HG02678 (cell line): ENCODE data around the gene SLC8A2.
"Not testable (repeated sequence)": the region's sequence is repeated elsewhere in the genome, so short reads cannot be mapped to it uniquely, and the experiment has no call there.

Experiments
- ATAC-seq: cut with Tn5 transposase; IDR thresholded peaks from one replicate; pipeline ENCODE4 v1.9.1; 2021; ENCODE audit warnings: mild to moderate bottlenecking, moderate library complexity; ENCODE audit not compliant: unreplicated experiment

SLC8A2 gene

DNA sequence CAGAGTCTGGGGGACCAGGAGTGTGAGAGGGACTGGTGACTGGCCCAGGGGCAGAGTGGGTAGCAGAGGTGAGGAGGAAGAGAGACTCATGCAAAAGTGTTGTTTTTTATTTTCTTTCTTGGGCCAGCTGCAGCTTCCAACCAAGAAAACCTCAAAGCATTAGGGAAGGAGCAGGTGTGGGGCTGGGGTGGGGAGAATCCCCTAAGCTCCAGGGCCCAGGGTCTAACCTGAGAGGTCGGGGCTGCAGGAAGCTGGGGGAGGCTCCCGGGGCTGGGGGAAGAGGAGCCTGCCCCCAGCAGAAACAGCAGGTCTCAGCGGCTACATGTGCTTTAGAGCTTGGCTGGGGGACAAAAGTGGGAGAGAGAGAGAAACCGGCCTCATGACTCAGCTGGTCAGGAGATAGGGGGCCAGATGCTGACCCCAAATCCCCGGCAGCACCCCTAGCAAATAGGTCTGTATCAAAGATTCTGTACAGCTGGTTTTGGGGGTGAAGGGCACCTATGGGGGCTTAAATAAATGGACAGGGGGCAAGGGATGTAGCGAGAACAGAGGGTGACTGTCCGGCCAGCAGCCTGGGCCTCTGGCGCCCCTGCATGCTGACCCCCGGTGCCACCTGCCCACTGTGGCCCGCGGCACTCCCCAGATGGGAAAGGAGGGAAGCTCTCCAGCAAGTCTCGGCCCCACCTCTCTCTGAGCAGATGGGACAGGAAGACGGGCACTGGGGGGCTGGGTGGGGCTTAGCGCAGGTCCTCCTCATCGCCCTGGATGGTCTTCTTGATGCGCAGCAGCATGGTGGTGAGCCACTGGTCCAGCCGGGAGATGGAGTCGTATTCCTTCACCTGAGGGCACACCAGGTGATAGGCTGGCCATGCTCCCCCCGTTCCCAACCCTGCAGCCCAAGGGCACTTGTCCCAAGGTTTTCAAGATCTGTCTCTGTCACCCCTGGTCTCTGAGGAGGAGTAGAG lies 16.1 kb upstream of the SLC8A2 start:
- ATAC-seq, result peak; percentile 27

DNA sequence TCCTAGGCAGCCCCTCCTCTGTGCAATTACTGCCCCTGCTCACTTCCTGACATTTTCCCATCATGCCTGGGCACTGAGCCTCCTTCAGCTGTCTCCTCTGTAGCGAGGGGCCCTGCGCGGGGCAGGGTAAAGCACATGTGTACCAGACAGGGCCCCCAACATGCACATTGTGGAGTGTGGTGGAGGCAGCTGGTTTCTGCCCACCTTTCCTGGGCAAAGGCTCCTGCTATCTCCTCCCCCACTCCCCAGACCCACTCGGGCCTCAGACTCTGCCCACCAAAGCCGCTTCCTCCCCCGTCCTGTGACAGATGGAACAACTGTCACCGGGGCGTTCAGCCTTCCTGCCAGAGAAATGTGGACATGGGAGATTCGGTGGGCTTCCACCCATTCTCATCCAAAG lies 15.2 kb upstream of the SLC8A2 start:
- no peak for ATAC-seq

DNA sequence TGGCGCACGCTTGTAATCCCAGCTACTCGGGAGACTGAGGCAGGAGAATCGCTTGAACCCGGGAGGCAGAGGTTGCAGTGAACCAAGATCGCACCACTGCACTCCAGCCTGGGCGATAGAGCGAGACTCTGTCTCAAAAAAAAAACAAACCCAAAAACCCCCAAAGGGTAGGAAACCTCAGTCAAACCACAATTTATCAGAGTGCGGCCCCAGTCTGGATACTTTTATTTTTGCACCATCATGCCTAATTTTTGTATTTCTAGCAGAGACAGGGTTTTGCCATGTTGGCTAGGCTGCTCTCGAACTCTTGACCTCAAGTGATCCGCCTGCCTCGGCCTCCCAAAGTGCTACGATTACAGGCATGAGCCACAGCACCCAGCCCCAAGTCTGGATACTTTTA lies 14.5 kb upstream of the SLC8A2 start:
- ATAC-seq, result not testable (repeated sequence)

DNA sequence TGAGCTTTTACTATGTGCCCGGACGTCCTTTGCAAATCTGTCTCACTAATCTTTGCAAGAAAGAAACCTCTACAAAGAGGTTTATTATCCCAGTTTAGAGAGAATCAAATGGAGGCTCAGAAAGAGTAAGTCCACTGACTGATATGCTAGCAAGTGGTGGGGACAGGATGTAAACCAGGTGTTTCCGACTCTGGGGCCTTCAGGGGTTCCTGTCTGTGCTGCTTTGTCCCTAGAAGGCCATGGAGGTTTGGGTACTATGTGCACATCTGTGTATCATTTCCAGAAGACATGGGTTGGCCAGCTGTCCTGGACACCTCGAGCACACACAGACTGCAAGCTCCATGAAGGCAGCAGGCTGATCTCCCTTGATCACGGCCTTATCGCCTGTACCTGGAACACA lies 13.5 kb upstream of the SLC8A2 start:
- no peak for ATAC-seq

DNA sequence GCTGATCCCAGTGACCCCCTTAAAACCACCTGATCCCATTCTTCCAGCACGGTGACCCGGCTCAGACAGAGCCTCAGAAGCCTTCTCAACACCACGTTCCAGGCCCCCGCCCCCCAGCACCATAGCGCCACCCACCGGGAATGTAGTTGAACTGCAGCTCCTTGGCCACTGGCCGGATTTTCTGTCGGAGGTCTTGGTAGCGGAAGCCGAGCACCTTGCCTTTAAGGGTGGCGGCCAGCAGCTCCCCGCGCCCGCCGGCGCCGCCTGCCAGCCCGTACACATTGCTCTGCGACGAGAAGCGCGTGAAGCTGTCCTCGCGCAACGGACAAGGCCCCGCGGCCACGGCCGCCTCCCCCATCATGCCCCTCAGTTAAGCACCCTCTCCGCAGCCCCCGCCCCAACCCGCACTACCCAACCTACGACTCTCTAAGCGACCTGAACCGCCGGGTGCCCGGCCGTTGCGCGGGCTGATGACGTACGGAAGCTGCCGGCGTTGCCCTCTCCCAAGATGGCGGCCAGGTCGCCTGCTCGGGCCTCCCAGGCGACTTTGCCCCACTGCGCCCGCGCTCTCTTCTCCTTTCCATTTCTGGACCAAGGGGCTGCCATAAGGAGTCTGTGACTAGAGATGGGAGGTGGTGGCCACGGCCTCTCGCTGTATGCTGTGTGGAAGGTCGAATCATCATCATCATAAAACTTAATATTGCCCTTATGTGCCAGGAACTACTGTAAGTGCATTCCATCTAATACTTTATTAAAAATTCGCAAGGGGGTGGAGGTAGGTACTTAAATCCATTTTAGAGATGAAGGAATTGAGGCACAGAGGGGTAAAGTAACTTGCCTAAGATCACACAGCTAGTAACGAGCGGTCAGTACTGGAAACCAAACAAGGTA lies 12.4 kb upstream of the SLC8A2 start, which contains the start of gene KPTN:
TSS of gene KPTN (minus strand) at position 420 of the 891 bp plus-strand sequence. CDS start at position 361, 59 bp downstream.
- ATAC-seq, result peak; percentile 64

DNA sequence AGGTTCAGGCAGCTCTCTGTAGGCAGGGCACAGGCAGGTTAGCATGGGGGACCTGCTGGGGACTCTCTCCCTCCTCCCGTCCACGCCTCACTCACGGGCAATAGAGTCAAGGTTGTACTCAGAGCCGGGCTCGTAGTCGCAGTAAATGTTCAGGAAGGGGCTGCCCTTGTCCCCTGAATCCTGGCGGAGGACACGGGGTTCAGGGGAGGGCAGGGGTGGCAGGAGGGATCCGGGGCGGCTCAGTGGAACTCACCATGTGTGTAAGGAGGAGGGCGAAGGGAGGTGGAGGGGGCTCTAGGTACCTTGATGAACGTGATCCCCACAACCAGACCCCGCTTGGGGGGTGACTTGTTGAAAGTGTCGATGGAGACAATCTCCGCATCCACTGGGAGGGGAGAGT lies 11.5 kb upstream of the SLC8A2 start:
- ATAC-seq, result no peak

DNA sequence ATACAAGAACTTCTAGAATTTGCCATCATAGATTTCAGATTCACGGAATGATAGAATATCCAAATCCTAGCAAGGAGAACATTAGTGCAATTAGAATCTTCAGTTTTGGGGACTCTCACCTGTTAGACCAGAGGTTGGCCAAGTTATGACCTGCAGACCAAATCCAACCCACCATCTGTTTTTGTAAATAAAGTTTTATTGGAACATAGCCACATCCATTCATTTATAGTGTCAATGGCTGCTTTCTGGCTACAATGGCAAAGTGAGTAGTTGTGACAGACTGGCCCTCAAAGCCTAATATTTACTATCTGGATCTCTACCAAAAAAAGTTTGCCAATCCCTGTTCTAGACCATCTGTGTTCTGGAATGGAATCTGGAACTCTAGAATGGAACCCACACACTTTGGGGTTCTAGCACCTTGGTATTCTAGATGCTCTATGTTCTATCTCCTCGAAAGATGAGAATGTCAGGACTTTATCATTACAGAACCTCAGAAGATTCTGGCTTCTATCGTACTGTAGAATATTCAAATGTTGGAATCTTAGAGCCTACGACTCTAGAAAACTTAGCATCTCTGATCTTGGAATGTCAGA lies 9.9 kb upstream of the SLC8A2 start:
- no peak for ATAC-seq

DNA sequence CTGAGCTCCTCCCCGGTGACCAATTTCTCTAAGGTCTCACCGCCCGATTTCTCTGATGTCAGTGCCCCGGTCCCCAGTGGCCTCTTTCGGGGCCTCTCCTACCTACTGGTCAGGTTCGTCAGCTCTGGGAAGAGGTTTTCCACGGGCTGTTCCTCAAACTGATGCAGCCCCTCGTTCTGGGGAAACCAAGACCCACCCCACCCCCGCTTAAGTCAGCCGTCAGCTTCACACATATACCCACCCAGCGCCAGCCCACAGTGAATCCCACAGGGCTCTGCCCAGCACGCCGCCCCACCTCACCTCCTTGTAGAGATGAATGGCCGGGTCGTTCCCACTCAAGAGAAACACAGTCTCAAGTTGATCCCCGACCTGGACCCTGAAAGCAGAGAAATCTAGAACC lies 9.0 kb upstream of the SLC8A2 start:
- no peak for ATAC-seq

DNA sequence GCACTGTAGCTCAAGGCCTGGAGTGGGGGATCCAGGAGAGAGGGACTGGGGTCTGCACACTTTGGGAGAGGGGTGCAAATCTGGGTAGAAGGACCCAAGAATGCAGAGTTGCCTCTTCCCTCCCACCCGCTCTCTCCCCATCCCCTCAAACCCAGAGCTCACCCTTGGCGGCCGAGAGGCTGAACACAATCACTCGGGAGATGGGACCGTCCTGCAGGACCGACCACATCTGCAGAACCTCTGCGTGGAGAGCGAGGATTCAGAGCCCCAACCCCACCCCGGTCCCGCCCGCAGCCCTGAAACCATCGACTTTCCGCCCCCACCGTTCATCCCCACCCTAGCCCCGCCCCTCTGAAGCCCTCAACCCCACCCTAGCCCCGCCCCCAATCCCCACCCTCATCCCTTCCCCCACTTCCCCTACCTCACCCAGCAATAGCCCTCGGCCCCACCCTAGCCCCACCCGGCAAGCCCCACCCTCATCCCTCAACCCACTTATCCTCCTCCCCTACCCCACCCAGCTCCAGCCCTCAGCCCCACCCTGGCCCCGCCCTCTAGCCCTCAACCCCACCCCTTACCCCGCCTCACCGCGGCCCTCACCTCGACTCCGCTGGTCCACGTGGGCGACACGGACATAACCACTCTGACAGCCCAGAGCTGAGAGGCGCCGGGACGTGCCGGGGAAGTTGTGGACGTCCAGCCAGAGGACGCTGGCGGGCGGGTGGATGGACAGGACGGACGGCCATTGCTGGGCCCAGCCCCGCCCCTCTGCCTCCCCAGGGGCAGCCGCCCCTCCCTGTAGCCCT lies 8.2 kb upstream of the SLC8A2 start:
- no peak for ATAC-seq

DNA sequence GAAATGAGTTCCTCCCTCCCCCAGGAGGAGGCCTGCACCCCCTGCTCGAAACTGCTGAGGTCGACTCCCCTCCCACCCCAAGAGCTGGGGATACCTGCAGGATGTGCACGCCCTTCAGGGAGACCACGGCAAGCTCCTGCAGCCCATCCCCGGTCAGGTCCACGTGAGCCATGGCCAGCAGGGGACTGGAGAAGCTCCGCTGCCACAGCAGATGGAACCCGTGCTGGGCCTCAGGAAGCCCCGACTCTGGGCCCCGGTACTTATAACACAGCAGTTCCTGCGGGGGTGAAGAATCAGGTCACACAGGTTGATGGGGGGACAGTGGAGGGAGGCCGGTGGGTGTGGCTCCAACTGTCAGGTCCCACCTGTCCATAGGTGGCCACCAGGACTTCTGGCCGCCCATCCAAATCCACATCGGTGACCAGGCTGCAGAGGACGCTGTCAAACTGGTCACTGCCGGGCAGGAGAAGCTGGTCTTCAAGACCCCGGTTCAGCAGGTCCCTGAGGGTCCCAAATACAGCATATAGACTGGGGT lies 4.8 kb upstream of the SLC8A2 start:
- no peak for ATAC-seq

DNA sequence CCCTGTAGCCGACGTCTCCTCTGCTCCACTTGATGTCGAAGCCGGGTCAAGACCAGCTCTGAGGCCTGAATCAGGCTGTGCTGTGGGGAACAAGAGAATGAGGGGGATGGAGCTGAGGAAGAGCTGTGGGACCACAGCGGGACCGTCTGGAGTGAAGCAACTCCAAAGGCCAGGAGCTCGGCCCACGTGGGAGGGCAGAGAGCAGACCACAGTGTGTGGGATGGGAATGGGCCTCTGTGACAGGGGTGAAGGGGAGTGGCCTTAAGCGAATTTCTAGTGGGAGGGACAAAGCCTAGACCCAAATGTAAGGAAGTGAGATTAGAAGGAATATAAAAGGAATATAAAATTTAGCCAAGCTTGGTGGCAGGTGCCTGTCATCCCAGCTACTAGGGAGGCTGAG lies 3.8 kb upstream of the SLC8A2 start:
- ATAC-seq, result no peak

DNA sequence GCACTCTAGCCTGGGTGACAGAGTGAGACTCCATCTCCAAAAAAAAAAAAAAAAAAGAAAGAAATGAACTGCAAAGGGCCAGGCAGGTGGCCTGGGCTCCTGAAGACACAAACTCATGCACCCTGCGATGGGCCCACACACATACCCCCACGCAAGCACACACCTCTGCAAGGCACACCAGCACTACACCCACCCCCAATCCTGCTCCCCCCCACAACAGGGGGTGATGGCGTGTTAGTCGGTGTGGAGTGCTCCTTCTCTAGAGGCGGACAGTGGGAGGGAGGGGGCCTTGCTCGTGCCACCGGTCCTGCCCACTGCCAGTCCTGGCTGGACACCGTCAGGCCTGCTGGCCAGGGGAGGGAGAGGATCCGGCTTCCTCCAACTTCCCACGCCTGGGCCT lies 1.6 kb upstream of the SLC8A2 start:
- no peak for ATAC-seq

DNA sequence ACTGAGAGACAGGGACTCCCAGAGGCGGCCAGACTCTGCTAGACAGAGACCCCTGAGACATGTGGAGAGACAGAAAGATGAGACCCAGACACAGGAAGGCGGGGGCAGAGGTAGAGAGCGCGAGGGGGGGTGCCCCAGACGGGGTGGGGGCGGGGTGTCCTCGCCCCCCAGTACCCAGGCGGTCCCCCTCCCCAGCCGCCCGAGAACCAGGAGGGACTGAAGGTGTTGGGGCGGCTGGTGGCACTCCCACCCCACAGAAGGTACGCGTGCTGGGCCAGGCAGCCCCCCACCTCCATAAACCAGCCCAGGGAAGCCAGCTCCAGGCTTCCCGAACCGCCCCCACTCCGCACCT lies 336 bp downstream of the SLC8A2 start:
- no peak for ATAC-seq

DNA sequence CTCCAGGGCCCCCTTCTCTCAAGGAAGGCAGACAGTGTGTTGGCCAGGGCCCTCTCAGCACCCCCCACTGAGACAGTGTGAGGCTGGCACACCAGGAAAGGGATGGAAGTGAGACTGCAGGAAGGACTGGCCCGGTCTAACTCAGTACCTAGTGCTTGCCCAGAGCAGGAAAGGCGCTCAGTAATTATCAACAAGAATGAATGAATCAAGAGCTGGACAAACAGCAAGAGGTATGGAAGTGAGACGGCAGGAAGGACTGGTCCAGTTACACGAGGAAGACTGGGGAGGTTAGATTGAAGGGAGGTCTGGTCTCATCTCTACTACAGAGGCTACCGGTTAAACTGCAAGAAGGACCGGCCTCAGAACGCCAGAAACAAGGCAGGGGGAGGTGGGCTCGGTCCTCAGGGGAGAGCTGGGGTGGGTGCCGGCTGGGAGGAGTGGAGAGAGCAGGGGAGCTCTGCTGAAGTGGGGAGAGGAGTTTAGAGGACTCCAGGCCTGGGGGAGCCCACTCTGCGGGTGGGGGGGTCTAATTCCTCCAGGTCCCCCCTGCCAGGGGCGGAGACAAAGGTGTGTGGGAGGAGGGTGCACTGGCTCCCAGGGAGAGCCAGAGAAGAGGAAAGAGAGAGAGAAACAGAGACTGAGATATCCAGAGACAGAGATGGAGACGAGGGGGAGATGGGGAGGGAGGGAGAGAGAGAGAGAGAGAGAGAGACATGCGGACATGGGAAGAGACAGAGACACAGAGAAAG lies 1.1 kb downstream of the SLC8A2 start:
- ATAC-seq, result no peak

DNA sequence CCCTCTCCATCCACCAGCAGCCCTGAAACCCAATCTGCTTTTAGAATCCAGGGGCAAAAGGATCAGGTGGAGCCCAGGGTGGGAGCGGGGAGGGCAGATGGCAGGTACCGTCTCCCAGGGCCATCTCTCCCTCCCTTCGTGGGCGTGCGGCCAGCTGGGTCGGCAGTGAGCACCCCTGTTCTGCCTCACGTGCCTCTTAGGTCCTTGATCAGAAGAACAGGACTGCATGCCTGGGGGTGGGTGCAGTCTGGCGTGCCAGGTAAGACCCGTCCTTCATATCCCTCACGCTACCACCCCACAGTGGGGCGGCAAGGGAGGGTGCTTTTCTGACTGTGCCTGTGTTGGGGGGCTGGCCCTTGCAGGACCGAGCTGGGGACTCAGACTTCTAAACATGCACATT lies 2.0 kb downstream of the SLC8A2 start:
- no peak for ATAC-seq

DNA sequence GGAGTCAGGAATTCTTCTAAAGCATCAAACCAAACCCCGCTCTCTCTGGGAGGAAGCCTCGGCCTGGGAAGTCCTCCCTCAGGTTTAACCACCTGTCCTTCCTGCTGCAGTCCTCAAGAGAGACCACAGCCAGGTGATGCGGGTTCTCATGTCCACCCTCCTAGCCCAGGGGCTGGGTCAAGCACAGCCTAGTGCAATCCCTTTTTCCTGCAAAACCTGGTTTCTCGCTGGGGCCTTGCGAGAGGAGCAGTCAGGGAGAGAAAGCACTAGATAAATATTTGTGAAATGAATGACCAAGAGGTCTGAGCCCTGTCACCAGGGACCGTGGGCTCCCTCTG lies 2.4 kb downstream of the SLC8A2 start:
- no peak for ATAC-seq

DNA sequence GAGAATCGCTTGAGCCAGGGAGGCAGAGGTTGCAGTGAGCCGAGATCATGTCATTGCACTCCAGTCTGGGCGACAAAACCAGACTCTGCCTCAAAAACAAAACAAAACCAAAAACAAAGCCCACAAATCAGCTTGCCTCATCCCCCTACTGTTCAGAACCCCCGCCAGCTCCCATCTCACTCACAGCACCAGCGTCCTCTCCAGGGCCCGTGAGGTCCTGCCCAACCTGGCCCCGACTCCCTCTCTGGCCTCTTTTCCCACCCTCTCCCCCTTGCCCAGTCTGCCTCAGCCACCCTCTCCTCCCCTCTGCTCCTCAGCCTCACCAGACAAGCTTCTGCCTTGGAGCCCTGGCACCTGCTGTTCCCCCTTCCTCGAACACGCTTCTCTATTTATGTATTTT lies 3.8 kb downstream of the SLC8A2 start:
- ATAC-seq, result no peak

DNA sequence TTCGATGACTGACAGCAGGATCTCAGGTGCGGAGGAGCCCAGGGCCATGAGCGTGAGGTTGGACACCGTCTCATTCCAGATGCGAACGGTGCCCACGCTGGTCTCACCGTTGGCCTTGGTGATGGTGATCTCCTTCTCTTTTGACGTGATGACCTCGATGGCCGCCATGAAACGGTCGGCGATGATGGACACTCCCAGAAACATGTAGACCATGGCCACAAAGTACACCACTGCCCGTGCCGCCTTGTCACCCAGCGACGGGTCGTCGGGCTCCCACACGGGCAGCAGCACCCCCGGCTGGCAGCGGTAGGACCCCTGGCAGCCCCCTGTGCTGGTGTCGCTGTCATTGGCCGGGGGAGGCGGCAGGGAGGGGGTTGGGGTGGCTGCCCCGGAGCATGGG lies 5.7 kb downstream of the SLC8A2 start:
- ATAC-seq, result no peak

DNA sequence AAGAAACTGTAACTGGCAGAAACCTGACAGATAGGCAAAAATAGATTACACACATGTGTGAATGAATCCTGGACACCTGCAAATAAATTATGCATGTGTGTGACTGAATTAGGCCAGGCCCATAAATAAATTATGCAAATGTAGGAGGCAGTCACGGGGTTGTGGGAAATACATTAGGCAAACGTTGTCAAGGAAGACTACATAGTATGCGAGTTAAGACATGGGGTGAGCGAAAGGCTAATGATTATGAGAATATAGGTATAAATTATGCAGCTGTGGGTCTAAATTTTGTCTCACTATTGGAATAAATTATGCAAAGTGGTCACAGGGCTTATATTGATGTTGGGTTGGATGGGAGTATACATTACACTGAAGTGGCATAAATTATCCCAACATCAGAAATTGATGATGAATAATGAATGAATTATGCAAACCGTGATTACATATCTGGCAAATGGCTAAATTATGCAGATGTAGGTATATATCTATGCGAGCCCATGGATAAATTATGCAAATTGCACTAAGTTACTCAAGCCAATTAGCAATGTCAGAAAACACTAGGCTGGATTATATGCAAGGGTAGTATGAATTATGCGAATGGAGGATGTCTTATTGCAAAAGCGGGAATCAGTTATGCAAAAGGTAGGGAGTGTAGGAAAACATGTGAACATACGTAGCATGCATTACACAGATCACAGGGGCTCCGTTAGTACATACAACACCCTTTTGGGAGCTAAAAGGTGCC lies 6.8 kb downstream of the SLC8A2 start:
- no peak for ATAC-seq
